ENCODE measurements around the gene TP73.

Gene TP73

GRCh38 chr1:3707298-3707938 lies 55.1 kb downstream of the TP73 start:
- Histone ChIP-seq H3K27me3 (ENCODE audit: control insufficient read depth in 2 of 2, insufficient read depth in 2 of 2, low read length in 2 of 2) (no peaks in the 10 kb centered on the region), H3K36me3 (ENCODE audit: control insufficient read depth in 2 of 2, insufficient read depth in 2 of 2, low read length in 2 of 2) (no peaks in the 10 kb centered on the region), H3K9me3 (ENCODE audit: control insufficient read depth in 2 of 2, low read length in 2 of 2) (no peaks in the 10 kb centered on the region), H3K27ac (ENCODE audit: low read depth in 2 of 2, low read length in 2 of 2) (no peak overlapping the region), H3K9ac (ENCODE audit: low read depth in 1 of 2, low read length in 2 of 2) (no peak overlapping the region), H3K4me1 (ENCODE audit: control insufficient read depth in 2 of 2, insufficient read depth in 2 of 2, low read length in 2 of 2) (no peaks in the 10 kb centered on the region), H3K4me3 (ENCODE audit: low read length in 2 of 2) (no peak overlapping the region)

DNA sequence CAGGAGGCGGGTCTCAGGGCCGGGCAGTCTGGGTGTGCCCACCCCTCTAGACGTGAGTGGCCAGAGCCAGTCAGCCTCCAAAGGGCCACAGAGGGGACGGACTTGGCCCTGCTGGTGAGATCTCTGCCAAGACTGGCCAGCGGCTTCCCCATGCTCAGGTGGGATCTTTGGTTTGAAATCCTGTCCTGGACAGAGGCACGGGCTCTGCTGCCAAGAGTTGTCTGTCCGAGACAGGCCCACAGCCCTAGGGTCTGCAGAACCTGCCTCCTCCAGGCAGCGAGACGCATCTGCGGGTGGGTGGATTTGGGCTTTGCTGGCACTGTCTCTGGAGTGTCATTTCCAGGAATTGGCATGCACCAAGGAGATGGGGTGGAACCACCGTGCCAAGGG lies 55.6 kb downstream of the TP73 start:
- Histone ChIP-seq H3K27ac (ENCODE audit: low read depth in 2 of 2, low read length in 2 of 2) (no peak overlapping the region), H3K9me3 (ENCODE audit: control insufficient read depth in 2 of 2, low read length in 2 of 2) (no peaks in the 10 kb centered on the region), H3K27me3 (ENCODE audit: control insufficient read depth in 2 of 2, insufficient read depth in 2 of 2, low read length in 2 of 2) (no peaks in the 10 kb centered on the region), H3K36me3 (ENCODE audit: control insufficient read depth in 2 of 2, insufficient read depth in 2 of 2, low read length in 2 of 2) (no peaks in the 10 kb centered on the region), H3K9ac (ENCODE audit: low read depth in 1 of 2, low read length in 2 of 2) (no peak overlapping the region), H3K4me3 (ENCODE audit: low read length in 2 of 2) (no peak overlapping the region), H3K4me1 (ENCODE audit: control insufficient read depth in 2 of 2, insufficient read depth in 2 of 2, low read length in 2 of 2) (no peaks in the 10 kb centered on the region)

GRCh38 chr1:3708791-3709190 lies 56.5 kb downstream of the TP73 start:
- Histone ChIP-seq H3K4me1 (ENCODE audit: control insufficient read depth in 2 of 2, insufficient read depth in 2 of 2, low read length in 2 of 2) (no peaks in the 10 kb centered on the region), H3K9me3 (ENCODE audit: control insufficient read depth in 2 of 2, low read length in 2 of 2) (no peaks in the 10 kb centered on the region), H3K27ac (ENCODE audit: low read depth in 2 of 2, low read length in 2 of 2) (no peak overlapping the region), H3K4me3 (ENCODE audit: low read length in 2 of 2) (no peak overlapping the region), H3K27me3 (ENCODE audit: control insufficient read depth in 2 of 2, insufficient read depth in 2 of 2, low read length in 2 of 2) (no peaks in the 10 kb centered on the region), H3K9ac (ENCODE audit: low read depth in 1 of 2, low read length in 2 of 2) (no peak overlapping the region), H3K36me3 (ENCODE audit: control insufficient read depth in 2 of 2, insufficient read depth in 2 of 2, low read length in 2 of 2) (no peaks in the 10 kb centered on the region)

- H3K9ac ChIP-seq (ENCODE audit: low read depth in 1 of 2, low read length in 2 of 2), result no peak overlapping the region
- no peaks in the 10 kb centered on the region for H3K27me3 ChIP-seq (ENCODE audit: control insufficient read depth in 2 of 2, insufficient read depth in 2 of 2, low read length in 2 of 2)
- H3K4me3 ChIP-seq (ENCODE audit: low read length in 2 of 2), result no peak overlapping the region
- H3K27ac ChIP-seq (ENCODE audit: low read depth in 2 of 2, low read length in 2 of 2), result no peak overlapping the region
- H3K9me3 ChIP-seq (ENCODE audit: control insufficient read depth in 2 of 2, low read length in 2 of 2), result no peaks in the 10 kb centered on the region
- H3K4me1 ChIP-seq (ENCODE audit: control insufficient read depth in 2 of 2, insufficient read depth in 2 of 2, low read length in 2 of 2), result no peaks in the 10 kb centered on the region
- no peaks in the 10 kb centered on the region for H3K36me3 ChIP-seq (ENCODE audit: control insufficient read depth in 2 of 2, insufficient read depth in 2 of 2, low read length in 2 of 2)
Measured at GRCh38 chr1:3710251-3710650, 57.9 kb downstream of the TP73 start.

DNA sequence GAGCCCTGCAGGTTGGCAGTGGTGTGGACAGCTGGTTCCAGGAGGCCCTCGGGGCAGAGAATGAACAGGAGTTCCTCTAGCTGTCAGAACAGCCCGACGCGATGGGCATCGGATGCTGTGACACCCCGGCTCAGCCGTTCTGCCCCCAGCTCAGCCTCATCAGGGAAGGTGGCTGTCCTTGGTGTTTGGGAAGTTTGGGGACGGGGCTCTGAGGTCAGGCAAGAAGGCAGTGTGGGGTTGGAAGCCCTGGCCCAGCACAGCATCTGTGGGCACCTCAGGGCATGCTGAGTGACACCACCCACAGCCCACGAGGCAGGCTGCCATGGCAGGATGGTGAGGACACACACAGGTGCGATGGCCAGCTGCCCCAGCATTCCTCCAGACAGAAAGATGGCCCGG lies 59.1 kb downstream of the TP73 start:
- Histone ChIP-seq H3K27ac (ENCODE audit: low read depth in 2 of 2, low read length in 2 of 2) (no peak overlapping the region), H3K27me3 (ENCODE audit: control insufficient read depth in 2 of 2, insufficient read depth in 2 of 2, low read length in 2 of 2) (no peaks in the 10 kb centered on the region), H3K4me3 (ENCODE audit: low read length in 2 of 2) (no peak overlapping the region), H3K4me1 (ENCODE audit: control insufficient read depth in 2 of 2, insufficient read depth in 2 of 2, low read length in 2 of 2) (no peaks in the 10 kb centered on the region), H3K36me3 (ENCODE audit: control insufficient read depth in 2 of 2, insufficient read depth in 2 of 2, low read length in 2 of 2) (no peaks in the 10 kb centered on the region), H3K9ac (ENCODE audit: low read depth in 1 of 2, low read length in 2 of 2) (no peak overlapping the region), H3K9me3 (ENCODE audit: control insufficient read depth in 2 of 2, low read length in 2 of 2) (no peaks in the 10 kb centered on the region)

DNA sequence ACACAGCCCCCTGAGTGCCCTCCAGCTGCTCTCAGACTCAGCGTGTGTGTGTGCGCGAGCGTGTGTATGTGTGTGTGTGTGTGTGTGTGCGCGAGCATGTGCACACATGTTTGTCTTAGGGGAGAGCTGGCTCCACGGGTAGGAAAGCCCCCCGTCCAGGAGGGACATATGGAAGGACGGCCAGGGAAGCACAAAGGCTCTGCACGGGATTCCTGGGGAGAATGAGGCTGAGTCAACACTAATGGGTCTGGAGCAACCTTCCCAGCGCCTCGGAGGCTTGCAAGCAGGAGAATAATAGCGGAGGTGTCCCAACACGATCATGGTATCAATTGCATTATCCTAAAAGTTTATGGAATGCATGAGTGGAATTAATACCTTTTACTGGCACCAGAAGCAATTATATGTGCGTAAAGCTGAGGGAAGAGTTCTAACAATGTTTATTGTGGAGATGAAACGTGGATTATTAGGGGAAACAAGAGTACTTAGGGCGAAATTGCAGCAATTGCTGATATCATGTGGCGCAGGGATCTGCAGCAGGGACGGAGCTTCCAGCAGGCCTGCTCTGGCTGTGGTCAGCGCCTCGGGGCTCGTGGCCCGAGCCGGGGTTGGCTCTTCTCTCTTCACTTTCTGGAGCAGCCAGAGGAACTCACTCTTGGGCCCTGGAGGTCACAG lies 59.6 kb downstream of the TP73 start:
- H3K27me3 ChIP-seq (ENCODE audit: control insufficient read depth in 2 of 2, insufficient read depth in 2 of 2, low read length in 2 of 2), result no peaks in the 10 kb centered on the region
- no peak overlapping the region for H3K9ac ChIP-seq (ENCODE audit: low read depth in 1 of 2, low read length in 2 of 2)

GRCh38 chr1:3712573-3713535 lies 60.5 kb downstream of the TP73 start:
- no peaks in the 10 kb centered on the region for H3K36me3 ChIP-seq (ENCODE audit: control insufficient read depth in 2 of 2, insufficient read depth in 2 of 2, low read length in 2 of 2)
- H3K9ac ChIP-seq (ENCODE audit: low read depth in 1 of 2, low read length in 2 of 2), result no peak overlapping the region
- H3K9me3 ChIP-seq (ENCODE audit: control insufficient read depth in 2 of 2, low read length in 2 of 2), result no peaks in the 10 kb centered on the region
- H3K27ac ChIP-seq (ENCODE audit: low read depth in 2 of 2, low read length in 2 of 2), result no peak overlapping the region
- H3K4me1 ChIP-seq (ENCODE audit: control insufficient read depth in 2 of 2, insufficient read depth in 2 of 2, low read length in 2 of 2), result no peaks in the 10 kb centered on the region
- no peaks in the 10 kb centered on the region for H3K27me3 ChIP-seq (ENCODE audit: control insufficient read depth in 2 of 2, insufficient read depth in 2 of 2, low read length in 2 of 2)
- no peak overlapping the region for H3K4me3 ChIP-seq (ENCODE audit: low read length in 2 of 2)

More for the DNA sequence above, 59.6 kb downstream of the TP73 start:
- Histone ChIP-seq H3K9me3 (ENCODE audit: control insufficient read depth in 2 of 2, low read length in 2 of 2) (no peaks in the 10 kb centered on the region), H3K36me3 (ENCODE audit: control insufficient read depth in 2 of 2, insufficient read depth in 2 of 2, low read length in 2 of 2) (no peaks in the 10 kb centered on the region), H3K27ac (ENCODE audit: low read depth in 2 of 2, low read length in 2 of 2) (no peak overlapping the region), H3K4me3 (ENCODE audit: low read length in 2 of 2) (no peak overlapping the region), H3K4me1 (ENCODE audit: control insufficient read depth in 2 of 2, insufficient read depth in 2 of 2, low read length in 2 of 2) (no peaks in the 10 kb centered on the region)

- H3K4me3 ChIP-seq (ENCODE audit: low read length in 2 of 2), result no peak overlapping the region
- H3K9me3 ChIP-seq (ENCODE audit: control insufficient read depth in 2 of 2, low read length in 2 of 2), result no peaks in the 10 kb centered on the region
- no peak overlapping the region for H3K9ac ChIP-seq (ENCODE audit: low read depth in 1 of 2, low read length in 2 of 2)
- H3K27me3 ChIP-seq (ENCODE audit: control insufficient read depth in 2 of 2, insufficient read depth in 2 of 2, low read length in 2 of 2), result no peaks in the 10 kb centered on the region
- no peaks in the 10 kb centered on the region for H3K36me3 ChIP-seq (ENCODE audit: control insufficient read depth in 2 of 2, insufficient read depth in 2 of 2, low read length in 2 of 2)
- H3K27ac ChIP-seq (ENCODE audit: low read depth in 2 of 2, low read length in 2 of 2), result no peak overlapping the region
- no peaks in the 10 kb centered on the region for H3K4me1 ChIP-seq (ENCODE audit: control insufficient read depth in 2 of 2, insufficient read depth in 2 of 2, low read length in 2 of 2)
Measured at GRCh38 chr1:3713840-3714239, 61.5 kb downstream of the TP73 start.

DNA sequence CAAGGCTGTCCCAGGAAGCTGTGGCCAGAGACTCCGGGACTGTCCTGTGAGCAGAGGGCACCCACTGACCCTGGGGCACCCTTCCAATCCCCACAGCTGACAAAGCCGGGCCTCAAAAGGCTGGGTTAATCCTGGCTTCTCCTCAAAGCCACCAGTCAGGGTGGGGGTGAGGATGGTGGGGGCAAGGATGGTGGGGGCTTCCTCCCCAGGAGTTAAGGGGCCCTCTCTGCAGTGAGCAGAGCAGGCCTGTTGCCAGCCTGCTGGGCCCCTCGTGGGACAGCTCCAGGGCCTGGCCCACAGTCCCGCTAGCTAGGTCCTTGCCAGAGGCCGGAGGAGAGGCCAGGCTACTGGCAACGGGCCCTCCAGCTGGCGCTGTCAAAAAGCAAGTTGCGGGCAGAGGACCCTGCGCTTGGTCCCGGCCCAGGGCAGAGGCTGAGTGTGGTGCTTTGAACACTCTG lies 62.0 kb downstream of the TP73 start:
- no peaks in the 10 kb centered on the region for H3K27me3 ChIP-seq (ENCODE audit: control insufficient read depth in 2 of 2, insufficient read depth in 2 of 2, low read length in 2 of 2)
- no peaks in the 10 kb centered on the region for H3K9me3 ChIP-seq (ENCODE audit: control insufficient read depth in 2 of 2, low read length in 2 of 2)
- H3K27ac ChIP-seq (ENCODE audit: low read depth in 2 of 2, low read length in 2 of 2), result no peak overlapping the region
- H3K36me3 ChIP-seq (ENCODE audit: control insufficient read depth in 2 of 2, insufficient read depth in 2 of 2, low read length in 2 of 2), result no peaks in the 10 kb centered on the region
- no peak overlapping the region for H3K9ac ChIP-seq (ENCODE audit: low read depth in 1 of 2, low read length in 2 of 2)
- H3K4me1 ChIP-seq (ENCODE audit: control insufficient read depth in 2 of 2, insufficient read depth in 2 of 2, low read length in 2 of 2), result no peaks in the 10 kb centered on the region
- H3K4me3 ChIP-seq (ENCODE audit: low read length in 2 of 2), result no peak overlapping the region

GRCh38 chr1:3714814-3715213 lies 62.5 kb downstream of the TP73 start:
- Histone ChIP-seq H3K27me3 (ENCODE audit: control insufficient read depth in 2 of 2, insufficient read depth in 2 of 2, low read length in 2 of 2) (peaks cover 0 to 1% of the 10 kb centered on the region in 2 donors), H3K9me3 (ENCODE audit: control insufficient read depth in 2 of 2, low read length in 2 of 2) (no peaks in the 10 kb centered on the region), H3K4me1 (ENCODE audit: control insufficient read depth in 2 of 2, insufficient read depth in 2 of 2, low read length in 2 of 2) (no peaks in the 10 kb centered on the region), H3K36me3 (ENCODE audit: control insufficient read depth in 2 of 2, insufficient read depth in 2 of 2, low read length in 2 of 2) (no peaks in the 10 kb centered on the region), H3K9ac (ENCODE audit: low read depth in 1 of 2, low read length in 2 of 2) (no peak overlapping the region), H3K27ac (ENCODE audit: low read depth in 2 of 2, low read length in 2 of 2) (no peak overlapping the region), H3K4me3 (ENCODE audit: low read length in 2 of 2) (no peak overlapping the region)

Measured in mucosa of rectum (tissue), 2 donors.